GM12864 (cell line): ENCODE results near the gene MEA1.
A peak's percentile ranks its signal among the peaks of the same experiment; 100 is the strongest.

ENCODE experiments used
- DNase-seq: peaks from one replicate; pipeline ENCODE4 v3.0.0-alpha.2; 2011; ENCODE audit warnings: low read depth
- H3K4me3 ChIP-seq: 2 replicates; pipeline ENCODE4 v1.5.1; 2011; ENCODE audit warnings: mild to moderate bottlenecking, low read depth, low read length, control low read depth
- TF ChIP-seq, protein P1 (sequence below): IDR thresholded peaks from 2 replicates; pipeline ENCODE4 v1.5.1; 2011; ENCODE audit warnings: low read depth, mild to moderate bottlenecking, moderate library complexity, low read length, control low read depth, inconsistent platforms; ENCODE audit errors: missing control alignments

The MEA1 gene

DNA sequence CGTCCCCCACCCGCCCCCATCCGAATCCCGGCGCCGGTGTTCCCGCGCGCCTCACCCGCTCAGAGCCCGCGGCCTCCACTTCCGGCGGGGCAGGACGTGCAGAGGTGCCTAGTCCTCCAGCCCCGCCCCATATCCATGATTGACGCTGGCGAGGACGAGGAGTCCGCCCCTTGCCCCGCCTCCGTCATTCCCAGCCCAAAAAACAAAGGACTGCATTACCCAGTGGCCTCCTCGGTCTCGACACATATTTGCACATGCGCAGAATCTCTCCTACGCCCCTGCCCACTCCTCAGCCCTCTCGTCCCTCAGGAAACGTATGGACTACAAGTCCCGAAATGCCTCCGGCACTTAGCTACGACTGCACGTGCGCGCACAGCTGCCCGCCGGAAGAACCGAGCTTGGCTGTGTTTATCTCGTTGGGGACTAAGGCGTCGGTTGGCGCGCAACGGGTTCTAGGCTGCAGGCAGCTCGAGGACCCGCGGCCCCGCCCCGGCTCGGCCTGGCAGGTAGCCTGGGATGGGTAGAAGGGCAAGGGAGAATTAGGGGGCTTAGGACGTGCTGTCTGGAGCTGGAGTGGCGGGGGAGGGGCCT is at the start of gene MEA1, which contains the start of gene KLHDC3:
Gene MEA1 (minus strand): TSS at position 104 of the 591 bp plus-strand sequence. CDS start 133 bp downstream, outside the sequence.
Gene KLHDC3 (plus strand): TSS at position 407 of the 591 bp plus-strand sequence. CDS start 2,944 bp downstream, outside the sequence.
- TF ChIP-seq, protein P1, sequence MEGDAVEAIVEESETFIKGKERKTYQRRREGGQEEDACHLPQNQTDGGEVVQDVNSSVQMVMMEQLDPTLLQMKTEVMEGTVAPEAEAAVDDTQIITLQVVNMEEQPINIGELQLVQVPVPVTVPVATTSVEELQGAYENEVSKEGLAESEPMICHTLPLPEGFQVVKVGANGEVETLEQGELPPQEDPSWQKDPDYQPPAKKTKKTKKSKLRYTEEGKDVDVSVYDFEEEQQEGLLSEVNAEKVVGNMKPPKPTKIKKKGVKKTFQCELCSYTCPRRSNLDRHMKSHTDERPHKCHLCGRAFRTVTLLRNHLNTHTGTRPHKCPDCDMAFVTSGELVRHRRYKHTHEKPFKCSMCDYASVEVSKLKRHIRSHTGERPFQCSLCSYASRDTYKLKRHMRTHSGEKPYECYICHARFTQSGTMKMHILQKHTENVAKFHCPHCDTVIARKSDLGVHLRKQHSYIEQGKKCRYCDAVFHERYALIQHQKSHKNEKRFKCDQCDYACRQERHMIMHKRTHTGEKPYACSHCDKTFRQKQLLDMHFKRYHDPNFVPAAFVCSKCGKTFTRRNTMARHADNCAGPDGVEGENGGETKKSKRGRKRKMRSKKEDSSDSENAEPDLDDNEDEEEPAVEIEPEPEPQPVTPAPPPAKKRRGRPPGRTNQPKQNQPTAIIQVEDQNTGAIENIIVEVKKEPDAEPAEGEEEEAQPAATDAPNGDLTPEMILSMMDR, result no peak
- H3K4me3 ChIP-seq, result peak within 1 kb of the TSS; percentile 82
- DNase-seq, result peak; percentile 100

DNA sequence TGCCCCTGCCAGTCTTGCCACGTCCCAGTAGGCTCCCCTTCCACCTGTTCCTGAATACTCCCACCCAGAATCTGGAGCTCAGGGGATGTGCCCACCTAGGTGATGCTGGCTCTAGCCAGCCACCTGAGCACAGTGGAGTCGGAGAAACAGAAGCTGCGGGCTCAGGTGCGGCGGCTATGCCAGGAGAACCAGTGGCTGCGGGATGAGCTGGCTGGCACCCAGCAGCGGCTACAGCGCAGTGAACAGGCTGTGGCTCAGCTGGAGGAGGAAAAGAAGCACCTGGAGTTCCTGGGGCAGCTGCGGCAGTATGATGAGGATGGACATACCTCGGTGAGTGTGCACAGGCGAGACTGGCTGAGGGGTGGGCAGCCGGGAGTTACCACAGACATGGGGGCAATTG is 49.1 kb upstream of the MEA1 start:
- no peak overlapping the region for H3K4me3 ChIP-seq
- DNase-seq, result no peak
- TF ChIP-seq, protein P1, result no peak

DNA sequence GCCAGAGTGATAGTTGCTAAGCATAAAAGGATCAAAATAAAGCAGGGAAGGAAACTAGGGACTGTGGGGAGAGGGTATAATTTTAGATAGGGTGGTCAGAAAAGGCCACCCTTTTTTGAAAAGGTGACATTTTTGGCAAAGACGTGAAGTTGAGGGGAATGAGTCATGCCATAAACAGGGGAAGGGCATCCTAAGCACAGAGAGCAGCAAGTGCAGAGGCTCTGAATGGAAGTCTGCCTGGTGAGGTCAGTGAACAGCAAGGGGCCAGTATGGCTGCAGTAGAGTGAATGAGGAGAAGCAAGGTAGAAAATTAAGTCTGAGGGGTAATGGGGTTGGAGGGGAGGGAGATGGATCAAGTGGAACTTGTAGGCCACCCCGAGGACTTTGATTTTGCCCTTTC is 48.1 kb upstream of the MEA1 start:
- no peak overlapping the region for H3K4me3 ChIP-seq
- TF ChIP-seq, protein P1, result no peak
- no peak for DNase-seq

DNA sequence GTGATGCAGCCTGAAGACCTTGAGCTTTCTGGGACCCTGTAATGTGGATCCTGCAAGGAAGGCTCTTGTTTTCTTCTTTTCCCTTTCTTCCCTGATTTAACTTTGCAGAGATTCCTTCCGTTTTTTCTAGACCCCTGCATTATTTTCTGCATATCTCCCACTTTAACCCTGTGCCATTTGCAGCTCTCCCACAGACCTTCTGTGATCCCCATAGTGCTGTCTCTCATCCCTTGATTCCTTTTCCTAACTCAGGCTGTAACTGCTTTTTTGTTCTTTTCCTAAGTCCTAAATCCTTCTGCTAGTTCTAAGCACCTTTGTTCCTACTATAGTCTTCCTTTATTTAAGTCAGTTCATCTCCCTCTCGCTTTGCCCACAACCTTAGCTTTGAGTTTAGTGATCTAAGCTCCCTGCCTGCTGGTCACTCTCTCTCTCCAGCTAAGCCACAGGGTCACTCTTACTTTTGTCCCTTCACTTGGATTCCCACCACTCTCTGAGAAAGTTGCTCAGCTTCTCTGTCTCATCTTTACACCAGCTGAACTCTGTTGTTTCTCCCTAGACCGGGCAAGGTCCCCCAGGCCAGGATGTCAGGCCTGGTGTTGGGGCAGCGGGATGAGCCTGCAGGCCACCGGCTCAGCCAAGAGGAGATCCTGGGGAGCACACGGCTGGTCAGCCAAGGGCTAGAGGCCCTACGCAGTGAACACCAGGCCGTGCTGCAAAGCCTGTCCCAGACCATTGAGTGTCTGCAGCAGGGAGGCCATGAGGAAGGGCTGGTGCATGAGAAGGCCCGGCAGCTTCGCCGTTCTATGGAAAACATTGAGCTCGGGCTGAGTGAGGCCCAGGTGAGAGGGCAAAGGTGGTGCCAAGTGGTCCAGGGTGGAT is 47.2 kb upstream of the MEA1 start:
- no peak overlapping the region for H3K4me3 ChIP-seq
- no peak for DNase-seq
- TF ChIP-seq, protein P1, result no peak

DNA sequence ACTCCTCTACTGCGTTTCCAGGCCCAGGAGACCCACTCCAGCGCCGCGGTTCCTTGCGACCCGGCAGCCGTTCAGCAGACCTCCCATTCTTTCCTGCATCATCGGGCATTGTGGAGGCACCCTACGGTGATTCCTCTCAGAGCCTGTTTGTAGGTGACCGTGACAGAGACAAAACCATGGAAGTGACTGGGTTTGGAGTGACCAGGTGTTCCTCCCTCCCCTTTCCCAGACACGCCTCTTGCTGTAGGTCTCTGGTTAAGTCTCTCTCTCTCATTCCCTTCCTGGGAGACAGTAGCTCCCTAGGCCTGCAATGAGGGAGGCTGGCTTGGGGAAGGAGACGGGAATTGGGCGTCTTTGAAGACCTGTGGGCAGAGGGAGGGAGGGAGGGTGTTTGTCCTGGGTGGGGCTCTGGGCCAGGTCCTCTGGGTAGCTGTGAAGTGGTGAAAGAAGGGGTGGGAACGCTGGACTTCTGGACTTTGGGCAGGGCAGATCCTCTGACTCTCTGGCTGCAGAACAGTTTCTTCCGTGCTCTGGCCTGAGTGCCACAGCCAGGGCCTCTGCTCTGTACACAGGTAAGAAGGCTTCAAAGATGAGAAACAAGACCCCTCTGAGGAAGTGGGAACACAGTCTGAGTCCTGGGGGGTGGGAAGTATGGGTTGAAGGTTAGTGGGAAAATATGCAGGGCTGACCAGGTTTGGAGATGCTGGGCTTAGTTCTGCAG is 46.4 kb upstream of the MEA1 start:
- DNase-seq, result no peak
- peak overlapping the region; percentile 98 for H3K4me3 ChIP-seq
- TF ChIP-seq, protein P1, result no peak

DNA sequence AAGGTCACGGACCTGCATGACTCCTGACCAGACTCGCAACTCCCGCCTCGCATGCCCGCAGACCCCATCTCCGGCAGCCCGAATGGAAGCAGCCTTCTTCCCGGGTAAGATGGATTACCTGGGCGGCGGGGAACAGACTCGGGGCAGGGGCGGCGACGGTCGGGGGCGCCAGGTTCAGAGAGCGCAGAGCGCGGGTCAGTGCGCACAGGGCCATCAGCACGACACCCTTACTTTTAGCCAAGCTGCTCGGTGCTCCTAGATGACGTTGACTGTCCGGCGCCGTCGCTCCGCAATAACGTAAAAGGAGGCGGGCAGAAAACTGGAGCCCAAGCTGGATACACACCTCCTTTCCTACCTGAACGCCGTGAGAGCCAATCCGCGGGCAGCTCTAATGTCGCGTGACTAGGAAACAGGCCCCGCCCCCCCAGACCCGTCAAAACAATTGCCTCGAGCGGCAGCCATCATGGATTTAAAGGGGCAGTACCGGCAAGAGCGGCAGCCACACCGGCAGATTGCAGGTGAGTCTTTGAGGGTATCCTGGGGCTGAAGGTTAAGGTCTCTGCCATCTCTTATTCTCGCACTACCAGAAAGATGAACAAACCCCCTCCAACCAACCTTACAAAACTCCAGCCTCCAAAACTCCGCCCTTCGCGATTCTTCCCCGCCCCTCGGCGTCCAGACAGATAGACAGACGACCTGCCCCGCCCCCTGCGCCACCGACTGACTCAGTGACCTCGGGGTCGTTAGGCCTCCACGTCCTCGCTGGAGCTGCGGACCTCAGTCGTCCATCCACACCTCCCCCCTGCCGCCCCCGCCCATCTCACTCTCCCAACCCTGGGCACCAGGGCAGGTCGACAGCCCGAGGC is 45.7 kb upstream of the MEA1 start, which contains the start of the genes KLC4 and MRPL2:
Gene KLC4 (plus strand): TSS at position 464 of the 866 bp plus-strand sequence. CDS start 1,705 bp downstream, outside the sequence.
Gene MRPL2 (minus strand): TSS at position 267 of the 866 bp plus-strand sequence. CDS start 53 bp downstream, at position 214.
- TF ChIP-seq, protein P1, result no peak

More for the DNA sequence above, 45.7 kb upstream of the MEA1 start, which contains the start of the genes KLC4 and MRPL2:
- peak; percentile 96 for DNase-seq
- peak within 1 kb of the TSS; percentile 98 for H3K4me3 ChIP-seq
